IPS-11a (cell line): ENCODE measurements around the gene UPK3BL2.
"Not testable (repeated sequence)": the region's sequence is repeated elsewhere in the genome, so short reads cannot be mapped to it uniquely, and the experiment has no call there.

Experiments
- H3K4me3 ChIP-seq: one replicate; pipeline ENCODE4 v1.5.1; 2013; ENCODE audit warnings: low read depth, low read length, control low read depth

Gene UPK3BL2

GRCh38 chr7:102531583-102531982, 11.9 kb downstream of the UPK3BL2 start:
- not testable (repeated sequence) for H3K4me3 ChIP-seq

GRCh38 chr7:102527822-102528793, 15.4 kb downstream of the UPK3BL2 start:
- H3K4me3 ChIP-seq = not testable (repeated sequence)

GRCh38 chr7:102527182-102527581, 16.3 kb downstream of the UPK3BL2 start:
- H3K4me3 ChIP-seq = not testable (repeated sequence)

- not testable (repeated sequence) for H3K4me3 ChIP-seq
Measured at GRCh38 chr7:102524803-102525202, 18.7 kb downstream of the UPK3BL2 start.

- H3K4me3 ChIP-seq = not testable (repeated sequence)
Measured at GRCh38 chr7:102520797-102521196, 22.7 kb downstream of the UPK3BL2 start.

- not testable (repeated sequence) for H3K4me3 ChIP-seq
Measured at GRCh38 chr7:102517550-102518147, 25.8 kb downstream of the UPK3BL2 start, which contains the start of gene RASA4B. Gene RASA4B, minus strand, starts transcription at chr7:102517777. Its CDS starts 67 bp downstream, at chr7:102517710.

GRCh38 chr7:102516951-102517350, 26.5 kb downstream of the UPK3BL2 start:
- not testable (repeated sequence) for H3K4me3 ChIP-seq

GRCh38 chr7:102515889-102516288, 27.6 kb downstream of the UPK3BL2 start:
- not testable (repeated sequence) for H3K4me3 ChIP-seq

- H3K4me3 ChIP-seq = not testable (repeated sequence)
Measured at GRCh38 chr7:102514881-102515721, 28.4 kb downstream of the UPK3BL2 start.

GRCh38 chr7:102512642-102513221, 30.8 kb downstream of the UPK3BL2 start:
- not testable (repeated sequence) for H3K4me3 ChIP-seq

GRCh38 chr7:102511860-102512522, 31.5 kb downstream of the UPK3BL2 start:
- not testable (repeated sequence) for H3K4me3 ChIP-seq

- H3K4me3 ChIP-seq = not testable (repeated sequence)
Measured at GRCh38 chr7:102510575-102510974, 32.9 kb downstream of the UPK3BL2 start.

GRCh38 chr7:102507410-102508088, 35.9 kb downstream of the UPK3BL2 start:
- H3K4me3 ChIP-seq = not testable (repeated sequence)

GRCh38 chr7:102505298-102506185, 38.0 kb downstream of the UPK3BL2 start:
- H3K4me3 ChIP-seq = not testable (repeated sequence)

GRCh38 chr7:102503141-102503540, 40.4 kb downstream of the UPK3BL2 start:
- H3K4me3 ChIP-seq = not testable (repeated sequence)

- not testable (repeated sequence) for H3K4me3 ChIP-seq
Measured at GRCh38 chr7:102498321-102498720, 45.2 kb downstream of the UPK3BL2 start.

- not testable (repeated sequence) for H3K4me3 ChIP-seq
Measured at GRCh38 chr7:102497308-102497707, 46.2 kb downstream of the UPK3BL2 start.

- not testable (repeated sequence) for H3K4me3 ChIP-seq
Measured at GRCh38 chr7:102496861-102497260, 46.6 kb downstream of the UPK3BL2 start.
